ENCODE results near the gene KCNMB4.
"Not testable (repeated sequence)": the region's sequence is repeated elsewhere in the genome, so short reads cannot be mapped to it uniquely, and the experiment has no call there.

Gene KCNMB4

GRCh38 chr12:70379846-70380245 is 13.8 kb downstream of the KCNMB4 start:
- DNase-seq, result no peak

- DNase-seq, result no peak
Measured at GRCh38 chr12:70383484-70383883, 17.4 kb downstream of the KCNMB4 start.

- no peak for DNase-seq
Measured at GRCh38 chr12:70383886-70384285, 17.8 kb downstream of the KCNMB4 start.

GRCh38 chr12:70386771-70387170 is 20.7 kb downstream of the KCNMB4 start:
- no peak for DNase-seq

- no peak for DNase-seq
Measured at GRCh38 chr12:70389678-70390077, 23.6 kb downstream of the KCNMB4 start.

- DNase-seq, result not testable (repeated sequence)
Measured at GRCh38 chr12:70392631-70393030, 26.5 kb downstream of the KCNMB4 start.

- no peak for DNase-seq
Measured at GRCh38 chr12:70393787-70394499, 27.9 kb downstream of the KCNMB4 start.

GRCh38 chr12:70398002-70398401 is 31.9 kb downstream of the KCNMB4 start:
- DNase-seq, result no peak

GRCh38 chr12:70398862-70399261 is 32.8 kb downstream of the KCNMB4 start:
- no peak for DNase-seq

GRCh38 chr12:70399311-70399710 is 33.2 kb downstream of the KCNMB4 start:
- no peak for DNase-seq

GRCh38 chr12:70400124-70400523 is 34.0 kb downstream of the KCNMB4 start:
- no peak for DNase-seq

GRCh38 chr12:70402597-70402996 is 36.5 kb downstream of the KCNMB4 start:
- no peak for DNase-seq

- DNase-seq, result no peak
Measured at GRCh38 chr12:70403826-70404225, 37.7 kb downstream of the KCNMB4 start.

GRCh38 chr12:70408004-70408790 is 42.1 kb downstream of the KCNMB4 start:
- no peak for DNase-seq

GRCh38 chr12:70415987-70416386 is 49.9 kb downstream of the KCNMB4 start:
- no peak for DNase-seq

GRCh38 chr12:70417121-70417520 is 51.0 kb downstream of the KCNMB4 start:
- no peak for DNase-seq

GRCh38 chr12:70418101-70418500 is 52.0 kb downstream of the KCNMB4 start:
- DNase-seq, result no peak

- no peak for DNase-seq
Measured at GRCh38 chr12:70422631-70423030, 56.5 kb downstream of the KCNMB4 start.

- no peak for DNase-seq
Measured at GRCh38 chr12:70426620-70427019, 60.5 kb downstream of the KCNMB4 start.

- no peak for DNase-seq
Measured at GRCh38 chr12:70427611-70428010, 61.5 kb downstream of the KCNMB4 start.

- DNase-seq, result no peak
Measured at GRCh38 chr12:70430400-70430799, 64.3 kb downstream of the KCNMB4 start.

GRCh38 chr12:70436836-70437235 is 70.7 kb downstream of the KCNMB4 start:
- no peak for DNase-seq

- DNase-seq, result no peak
Measured at GRCh38 chr12:70443062-70443673, 77.1 kb downstream of the KCNMB4 start.

- no peak for DNase-seq
Measured at GRCh38 chr12:70444903-70445302, 78.8 kb downstream of the KCNMB4 start.
